Measurements from ENCODE around the gene FARP1.

DNA sequence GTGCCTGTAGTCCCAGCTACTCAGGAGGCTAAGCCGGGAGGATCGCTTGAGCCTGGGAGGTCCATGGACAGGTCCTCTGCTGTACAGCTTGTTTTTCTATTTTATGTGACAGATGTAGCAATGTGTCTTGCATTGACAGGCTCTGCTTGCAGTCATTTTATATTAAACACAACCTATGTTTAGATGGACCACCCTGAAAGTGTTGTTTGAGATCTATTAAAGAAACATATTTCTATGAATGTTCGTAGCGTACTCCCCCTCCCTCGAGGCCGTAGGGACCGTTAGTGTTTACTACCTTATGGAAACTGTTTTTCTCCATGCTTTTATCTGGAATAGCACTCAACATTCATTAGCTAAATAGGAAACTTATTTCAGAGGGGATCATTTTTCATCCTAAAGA, 99.1 kb downstream of the FARP1 start:
- no peak for TF ChIP-seq CTCF (IDR thresholded peaks at IDR 0.05)
- TF ChIP-seq POLR2A (IDR thresholded peaks at IDR 0.05): no peak
